K562 (cell line): ENCODE data around the gene SLC3A2. TPM values are rescaled to one million over a fixed set of nuclear protein-coding genes. Genes with fewer than 3 reads are reported as not detected.

ENCODE experiments used
- ATF6 ChIP-seq: sonication (generic); formaldehyde crosslinking; IDR thresholded peaks from 2 replicates; pipeline ENCODE4 v1.4.0; 2020; ENCODE audit warnings: mild to moderate bottlenecking, missing genetic modification reagents
- BCL6 ChIP-seq: fragments of 250-450 bp; sonication (Bioruptor Pico); IDR thresholded peaks from 2 replicates; pipeline ENCODE4 v1.4.0; 2020
- CGGBP1 ChIP-seq: fragments of 250-450 bp; sonication (Bioruptor Pico); IDR thresholded peaks from 2 replicates; pipeline ENCODE4 v1.9.0; 2021; ENCODE audit warnings: mild to moderate bottlenecking
- CREB3 ChIP-seq: fragments of 450-650 bp; conservative IDR thresholded peaks from 2 replicates; pipeline ENCODE4 v1.6.1; 2016; ENCODE audit warnings: missing genetic modification characterization, low read depth, mild to moderate bottlenecking, missing compliant biosample characterization, moderate library complexity
- DMBX1 ChIP-seq: fragments of 250-450 bp; sonication (Bioruptor Pico); IDR thresholded peaks from 2 replicates; pipeline ENCODE4 v1.8.0; 2022; ENCODE audit warnings: inconsistent platforms, mild to moderate bottlenecking, moderate library complexity, borderline replicate concordance
- ESRRB ChIP-seq: fragments of 250-450 bp; sonication (Bioruptor Pico); IDR thresholded peaks from 2 replicates; pipeline ENCODE4 v1.5.0; 2020; ENCODE audit warnings: mild to moderate bottlenecking, moderate library complexity, borderline replicate concordance
- FOXJ3 ChIP-seq: sonication (generic); formaldehyde crosslinking; IDR thresholded peaks from 2 replicates; pipeline ENCODE4 v1.4.0; 2020; ENCODE audit warnings: mild to moderate bottlenecking, missing genetic modification reagents
- IFI16 ChIP-seq: fragments of 250-450 bp; sonication (Bioruptor Pico); IDR thresholded peaks from 2 replicates; pipeline ENCODE4 v2.1.2; 2022; ENCODE audit warnings: mild to moderate bottlenecking, inconsistent platforms
- JUNB ChIP-seq: fragments of 450-650 bp; formaldehyde crosslinking; conservative IDR thresholded peaks from 2 replicates; pipeline ENCODE4 v1.4.0; 2020; ENCODE audit warnings: mild to moderate bottlenecking
- PML ChIP-seq: IDR thresholded peaks from 2 replicates; pipeline ENCODE4 v1.6.1; 2012; ENCODE audit warnings: low read length, inconsistent platforms
- RCOR1 ChIP-seq, 2 experiments: IDR thresholded peaks; 2 replicates each; pipeline ENCODE4 v1.6.1; 2012; ENCODE audit warnings: low read depth in 2 of 2, low read length in 2 of 2, borderline replicate concordance in 1 of 2, improper control_type of control experiment in 1 of 2
- RFX7 ChIP-seq: fragments of 250-450 bp; sonication (Bioruptor Pico); IDR thresholded peaks from 2 replicates; pipeline ENCODE4 v1.5.1; 2021; ENCODE audit warnings: mild to moderate bottlenecking
- SPI1 ChIP-seq: IDR thresholded peaks from 2 replicates; pipeline ENCODE4 v1.6.1; 2011; ENCODE audit warnings: low read depth, low read length, control low read depth, borderline replicate concordance
- USF2 ChIP-seq: sonication (generic); formaldehyde crosslinking; IDR thresholded peaks from 2 replicates; pipeline ENCODE4 v1.5.0; 2020; ENCODE audit warnings: missing genetic modification reagents
- YBX1 ChIP-seq: fragments of 450-650 bp; IDR thresholded peaks from 2 replicates; pipeline ENCODE4 v1.7.1; 2016; ENCODE audit warnings: mild to moderate bottlenecking
- ZBTB43 ChIP-seq: sonication (generic); formaldehyde crosslinking; IDR thresholded peaks from 2 replicates; pipeline ENCODE4 v1.8.0; 2023; ENCODE audit warnings: mild to moderate bottlenecking, missing genetic modification reagents
- ZNF57 ChIP-seq: fragments of 450-650 bp; formaldehyde crosslinking; IDR thresholded peaks from 2 replicates; pipeline ENCODE4 v1.4.0; 2020; ENCODE audit warnings: mild to moderate bottlenecking, moderate library complexity
- ZNF639 ChIP-seq, 2 experiments: fragments of 200-800 bp in 1 of 2; sonication (Bioruptor generic) in 1 of 2; sonication (generic) in 1 of 2; formaldehyde crosslinking in 1 of 2; IDR thresholded peaks in 1 of 2; conservative IDR thresholded peaks in 1 of 2; 2 replicates each; pipeline versions ENCODE4 v1.5.0 to v1.6.1; 2016 to 2020; ENCODE audit warnings: missing compliant biosample characterization in 1 of 2, missing genetic modification characterization in 1 of 2, missing genetic modification reagents in 1 of 2
- ZNF764 ChIP-seq: fragments of 250-450 bp; sonication (Bioruptor Pico); IDR thresholded peaks from 2 replicates; pipeline ENCODE4 v1.4.0; 2020; ENCODE audit warnings: low read depth, mild to moderate bottlenecking, moderate library complexity
- ZSCAN29 ChIP-seq: fragments of 450-650 bp; IDR thresholded peaks from 2 replicates; pipeline ENCODE4 v1.6.1; 2017
- polyA plus RNA-seq, 8 experiments: library from polyadenylated mRNA; depleted of rRNA in 4 of 8; stranded (reverse) in 5 of 8; unstranded in 3 of 8; fragments of >200 nt; fragmentation: Nextera tagmentation in 2 of 8; fragmentation: Illumina TruSeq in 1 of 8; extraction: Ambion mirVana in 2 of 8; extraction: Trizol in 1 of 8; gene quantifications; 2 replicates each; pipeline versions ENCODE4 v1.2.1 to v1.2.3, GENCODE V29; 2011 to 2014; ENCODE audit warnings: inconsistent platforms in 1 of 8, missing spikeins in 1 of 8
- total RNA-seq, 7 experiments: library from RNA; depleted of rRNA in 6 of 7; stranded (reverse); fragments of >200 nt in 6 of 7; fragmentation: Illumina TruSeq in 2 of 7; extraction: Trizol in 2 of 7; gene quantifications; 2 replicates each; pipeline versions ENCODE4 v1.2.1 to v1.2.3, GENCODE V29; 2011 to 2021; ENCODE audit warnings: low replicate concordance in 1 of 7

Gene SLC3A2
- total and polyA plus RNA-seq, 9 of the 15 experiments (the other 6 are each of a cell fraction or from before 2014, with no cell fraction given) = 20.0 to 296 (median 214) TPM

GRCh38 chr11:62831520-62832335 is 49.0 kb upstream of the SLC3A2 start, which contains the start of gene STX5 (continued):
- TF ChIP-seq ATF6 (CRISPR knock-in tag) = no peak
- no peak for TF ChIP-seq ZNF764 (CRISPR knock-in tag)
- peak; percentile 56 for TF ChIP-seq PML
- TF ChIP-seq USF2 = peak; percentile 66
- no peak; the same call in 1 of the 2 replicates for TF ChIP-seq ZSCAN29
- peak; percentile 94; the same call in 1 of the 2 replicates for TF ChIP-seq CREB3 (tag)
- TF ChIP-seq YBX1 = no peak
- TF ChIP-seq ZNF639 (CRISPR knock-in tag; conservative IDR thresholded peaks at IDR 0.05 in 1 of 2, IDR thresholded peaks at IDR 0.05 in 1 of 2) = no peak
- no peak for TF ChIP-seq RFX7 (CRISPR knock-in tag)
- no peak for TF ChIP-seq JUNB (CRISPR knock-in tag)
- TF ChIP-seq SPI1 = peak; percentile 85
- no peak for TF ChIP-seq RCOR1 (IDR thresholded peaks at IDR 0.05; ENCODE audit: borderline replicate concordance in 1 of 2, low read depth in 2 of 2, low read length in 2 of 2)
- TF ChIP-seq IFI16 = no peak
- no peak for TF ChIP-seq BCL6 (CRISPR knock-in tag)
- TF ChIP-seq DMBX1 (CRISPR knock-in tag) = no peak
- 0 out of 2 replicates have a peak, but pooled peaks have one; percentile 66 for TF ChIP-seq ZBTB43 (CRISPR knock-in tag)
- TF ChIP-seq FOXJ3 = no peak
- TF ChIP-seq ZNF57 (CRISPR knock-in tag) = no peak
- TF ChIP-seq ESRRB = no peak
- no peak for TF ChIP-seq CGGBP1 (CRISPR knock-in tag)
